ENCODE results near the gene CACNA2D3. TPM values are rescaled to one million over a fixed set of nuclear protein-coding genes. Genes with fewer than 3 reads are reported as not detected.

CACNA2D3 gene
- total RNA-seq, 1 experiment from 2014 or later, result not detected

- BruUV-seq (replicated peaks), result no TSS peak
- H3K36me3 ChIP-seq (ENCODE audit: control insufficient read depth, insufficient read depth, low read length), result no peaks in the 10 kb centered on the region
- H3K9me3 Mint-ChIP-seq (ENCODE audit: unreplicated experiment), result no peaks in the 10 kb centered on the region
- intact Hi-C loops (cut with micrococcal nuclease; ENCODE audit: unreplicated experiment), result no loop called here
- peaks cover 17% of the 10 kb centered on the region for H3K27me3 Mint-ChIP-seq (ENCODE audit: insufficient read depth, unreplicated experiment)
- no peaks in the 10 kb centered on the region for H3K9me3 ChIP-seq
- H3K4me1 ChIP-seq, result no peaks in the 10 kb centered on the region
- no peak overlapping the region for H3K4me3 Mint-ChIP-seq (ENCODE audit: unreplicated experiment)
- no peak for DNase-seq
- no peak for TF ChIP-seq CTCF (IDR thresholded peaks at IDR 0.05; ENCODE audit: insufficient read depth in 1 of 2, low read depth in 1 of 2, low read length in 1 of 2, severe bottlenecking in 1 of 2, unreplicated experiment in 1 of 2)
- H3K4me1 Mint-ChIP-seq (ENCODE audit: low read depth, unreplicated experiment), result no peaks in the 10 kb centered on the region
- no peak overlapping the region for H3K4me3 ChIP-seq (ENCODE audit: low read depth, low read length)
- ChIA-PET CTCF (no interaction called here), POLR2A (no interaction called here)
- H3K27ac Mint-ChIP-seq (ENCODE audit: unreplicated experiment), result no peak overlapping the region
- H3K36me3 Mint-ChIP-seq (ENCODE audit: insufficient read depth, unreplicated experiment), result no peaks in the 10 kb centered on the region
- no peaks in the 10 kb centered on the region for H3K27me3 ChIP-seq (replicated peaks; ENCODE audit: control insufficient read depth, insufficient read depth, low read length)
Observed at GRCh38 chr3:55006244-55006676, 883.9 kb downstream of the CACNA2D3 start.

- no peak for TF ChIP-seq CTCF (IDR thresholded peaks at IDR 0.05; ENCODE audit: insufficient read depth in 1 of 2, low read depth in 1 of 2, low read length in 1 of 2, severe bottlenecking in 1 of 2, unreplicated experiment in 1 of 2)
- Histone ChIP-seq H3K4me3 (ENCODE audit: low read depth, low read length) (no peak overlapping the region), H3K27me3 (replicated peaks; ENCODE audit: control insufficient read depth, insufficient read depth, low read length) (no peaks in the 10 kb centered on the region), H3K4me1 (no peaks in the 10 kb centered on the region), H3K36me3 (ENCODE audit: control insufficient read depth, insufficient read depth, low read length) (no peaks in the 10 kb centered on the region), H3K9me3 (no peaks in the 10 kb centered on the region)
- Mint-ChIP-seq H3K4me1 (ENCODE audit: low read depth, unreplicated experiment) (no peaks in the 10 kb centered on the region), H3K9me3 (ENCODE audit: unreplicated experiment) (no peaks in the 10 kb centered on the region), H3K4me3 (ENCODE audit: unreplicated experiment) (no peak overlapping the region), H3K27me3 (ENCODE audit: insufficient read depth, unreplicated experiment) (peaks cover 17% of the 10 kb centered on the region), H3K36me3 (ENCODE audit: insufficient read depth, unreplicated experiment) (no peaks in the 10 kb centered on the region), H3K27ac (ENCODE audit: unreplicated experiment) (no peak overlapping the region)
- ChIA-PET CTCF (no interaction called here), POLR2A (no interaction called here)
- intact Hi-C loops (cut with micrococcal nuclease; ENCODE audit: unreplicated experiment), result no loop called here
- BruUV-seq (replicated peaks), result no TSS peak
- DNase-seq, result no peak
Observed at GRCh38 chr3:55007971-55008370, 885.6 kb downstream of the CACNA2D3 start.

- intact Hi-C loops (cut with micrococcal nuclease; ENCODE audit: unreplicated experiment), result no loop called here
- peaks cover 13% of the 10 kb centered on the region for H3K27me3 Mint-ChIP-seq (ENCODE audit: insufficient read depth, unreplicated experiment)
- no peaks in the 10 kb centered on the region for H3K4me1 Mint-ChIP-seq (ENCODE audit: low read depth, unreplicated experiment)
- Histone ChIP-seq H3K36me3 (ENCODE audit: control insufficient read depth, insufficient read depth, low read length) (no peaks in the 10 kb centered on the region), H3K9me3 (no peaks in the 10 kb centered on the region), H3K4me3 (ENCODE audit: low read depth, low read length) (no peak overlapping the region), H3K4me1 (no peaks in the 10 kb centered on the region), H3K27me3 (replicated peaks; ENCODE audit: control insufficient read depth, insufficient read depth, low read length) (no peaks in the 10 kb centered on the region)
- no peak overlapping the region for H3K27ac Mint-ChIP-seq (ENCODE audit: unreplicated experiment)
- no peak overlapping the region for H3K4me3 Mint-ChIP-seq (ENCODE audit: unreplicated experiment)
- ChIA-PET CTCF (no interaction called here), POLR2A (no interaction called here)
- BruUV-seq (replicated peaks), result no TSS peak
- H3K9me3 Mint-ChIP-seq (ENCODE audit: unreplicated experiment), result no peaks in the 10 kb centered on the region
- no peak for DNase-seq
- no peak for TF ChIP-seq CTCF (IDR thresholded peaks at IDR 0.05; ENCODE audit: insufficient read depth in 1 of 2, low read depth in 1 of 2, low read length in 1 of 2, severe bottlenecking in 1 of 2, unreplicated experiment in 1 of 2)
- no peaks in the 10 kb centered on the region for H3K36me3 Mint-ChIP-seq (ENCODE audit: insufficient read depth, unreplicated experiment)
Observed at GRCh38 chr3:55009372-55009771, 887.0 kb downstream of the CACNA2D3 start.

Measured in Caco-2 (cell line).